ENCODE measurements around the gene GCNT1. TPM values are rescaled to one million over a fixed set of nuclear protein-coding genes. Genes with fewer than 3 reads are reported as not detected.
"Not testable (repeated sequence)": the region's sequence is repeated elsewhere in the genome, so short reads cannot be mapped to it uniquely, and the experiment has no call there.

GCNT1 gene
- total RNA-seq, 2 experiments from 2014 or later: 0.36 to 0.53 TPM

DNA sequence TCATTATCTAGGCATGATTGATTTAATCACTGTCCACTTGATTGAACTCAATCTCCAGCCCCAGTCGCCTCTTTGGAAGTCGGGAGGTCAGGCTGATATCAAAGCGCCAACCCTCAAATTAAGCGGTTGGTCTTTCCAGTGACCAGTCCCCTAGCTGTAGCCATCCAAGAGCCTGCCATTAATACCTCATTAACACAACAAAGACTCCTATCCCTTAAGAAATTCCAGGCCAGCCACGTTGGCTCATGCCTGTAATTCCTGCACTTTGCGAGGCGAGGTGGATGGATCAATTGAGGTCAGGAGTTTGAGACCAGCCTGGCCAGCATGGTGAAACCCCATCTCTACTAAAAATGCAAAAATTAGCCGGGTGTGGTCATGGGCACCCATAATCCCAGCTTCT lies 27.4 kb upstream of the GCNT1 start:
- DNase-seq (no peak), ATAC-seq (ENCODE audit: poor library complexity) (no peak)
- H3K36me3 Mint-ChIP-seq (ENCODE audit: low read depth): no peaks in the 10 kb centered on the region
- Histone ChIP-seq H3K9me3 (ENCODE audit: control insufficient read depth in 1 of 2, insufficient read depth in 1 of 2, low read length in 2 of 2) (no peaks in the 10 kb centered on the region), H3K27ac (ENCODE audit: low read depth in 1 of 2, low read length in 2 of 2) (no peak overlapping the region), H3K36me3 (ENCODE audit: insufficient read depth, low read length) (no peaks in the 10 kb centered on the region), H3K4me3 (ENCODE audit: low read length) (no peak overlapping the region), H3K4me1 (ENCODE audit: insufficient read depth, low read length) (no peaks in the 10 kb centered on the region), H3K27me3 (ENCODE audit: control insufficient read depth in 1 of 2, insufficient read depth in 2 of 2, low read length in 2 of 2) (peaks cover 0 to 4% of the 10 kb centered on the region in 2 experiments)
- H3K4me3 Mint-ChIP-seq: no peak overlapping the region
- ChIA-PET POLR2A (no interaction called here), CTCF (no interaction called here)
- H3K4me1 Mint-ChIP-seq (ENCODE audit: low read depth): no peaks in the 10 kb centered on the region
- H3K27me3 Mint-ChIP-seq: peaks cover 8% of the 10 kb centered on the region
- no peak overlapping the region for H3K27ac Mint-ChIP-seq
- intact Hi-C loops (cut with DNase I, micrococcal nuclease): no loop called here
- TF ChIP-seq, protein P1, sequence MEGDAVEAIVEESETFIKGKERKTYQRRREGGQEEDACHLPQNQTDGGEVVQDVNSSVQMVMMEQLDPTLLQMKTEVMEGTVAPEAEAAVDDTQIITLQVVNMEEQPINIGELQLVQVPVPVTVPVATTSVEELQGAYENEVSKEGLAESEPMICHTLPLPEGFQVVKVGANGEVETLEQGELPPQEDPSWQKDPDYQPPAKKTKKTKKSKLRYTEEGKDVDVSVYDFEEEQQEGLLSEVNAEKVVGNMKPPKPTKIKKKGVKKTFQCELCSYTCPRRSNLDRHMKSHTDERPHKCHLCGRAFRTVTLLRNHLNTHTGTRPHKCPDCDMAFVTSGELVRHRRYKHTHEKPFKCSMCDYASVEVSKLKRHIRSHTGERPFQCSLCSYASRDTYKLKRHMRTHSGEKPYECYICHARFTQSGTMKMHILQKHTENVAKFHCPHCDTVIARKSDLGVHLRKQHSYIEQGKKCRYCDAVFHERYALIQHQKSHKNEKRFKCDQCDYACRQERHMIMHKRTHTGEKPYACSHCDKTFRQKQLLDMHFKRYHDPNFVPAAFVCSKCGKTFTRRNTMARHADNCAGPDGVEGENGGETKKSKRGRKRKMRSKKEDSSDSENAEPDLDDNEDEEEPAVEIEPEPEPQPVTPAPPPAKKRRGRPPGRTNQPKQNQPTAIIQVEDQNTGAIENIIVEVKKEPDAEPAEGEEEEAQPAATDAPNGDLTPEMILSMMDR (IDR thresholded peaks at IDR 0.05): no peak
- no peaks in the 10 kb centered on the region for H3K9me3 Mint-ChIP-seq

DNA sequence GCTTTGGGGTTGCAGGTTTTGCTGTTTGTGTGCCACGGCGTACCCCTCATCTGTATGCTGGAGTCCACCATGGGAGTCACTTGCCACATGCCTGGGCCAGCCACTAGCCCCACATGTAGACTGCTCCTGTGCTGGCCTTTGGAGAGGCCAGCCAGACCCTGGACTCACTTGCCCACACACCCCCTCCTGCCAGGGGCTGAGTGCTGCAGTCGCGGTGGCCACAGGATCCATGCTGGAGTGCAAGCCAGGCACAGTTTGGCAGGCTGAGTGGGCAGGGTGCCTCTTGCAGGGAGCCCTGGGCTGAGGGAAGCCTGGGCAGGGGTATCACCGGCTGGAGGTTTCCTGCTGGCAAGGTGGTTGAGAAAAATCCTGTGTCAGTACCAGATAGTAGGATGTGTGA lies 25.6 kb upstream of the GCNT1 start:
- TF ChIP-seq, protein P1 (IDR thresholded peaks at IDR 0.05): no peak
- no peak overlapping the region for H3K27ac ChIP-seq (ENCODE audit: low read depth in 1 of 2, low read length in 2 of 2)
- intact Hi-C loops (cut with DNase I, micrococcal nuclease): no loop called here
- Mint-ChIP-seq H3K36me3 (ENCODE audit: low read depth) (no peaks in the 10 kb centered on the region), H3K4me3 (no peak overlapping the region), H3K27ac (no peak overlapping the region), H3K27me3 (peaks cover 8% of the 10 kb centered on the region), H3K9me3 (no peaks in the 10 kb centered on the region), H3K4me1 (ENCODE audit: low read depth) (no peaks in the 10 kb centered on the region)
- POLR2A ChIA-PET: no interaction called here
- no peaks in the 10 kb centered on the region for H3K36me3 ChIP-seq (ENCODE audit: insufficient read depth, low read length)
- no peaks in the 10 kb centered on the region for H3K9me3 ChIP-seq (ENCODE audit: control insufficient read depth in 1 of 2, insufficient read depth in 1 of 2, low read length in 2 of 2)
- CTCF ChIA-PET: no interaction called here
- DNase-seq (no peak), ATAC-seq (ENCODE audit: poor library complexity) (no peak)
- H3K27me3 ChIP-seq (ENCODE audit: control insufficient read depth in 1 of 2, insufficient read depth in 2 of 2, low read length in 2 of 2): peaks cover 0 to 4% of the 10 kb centered on the region in 2 experiments
- no peaks in the 10 kb centered on the region for H3K4me1 ChIP-seq (ENCODE audit: insufficient read depth, low read length)
- H3K4me3 ChIP-seq (ENCODE audit: low read length): no peak overlapping the region

DNA sequence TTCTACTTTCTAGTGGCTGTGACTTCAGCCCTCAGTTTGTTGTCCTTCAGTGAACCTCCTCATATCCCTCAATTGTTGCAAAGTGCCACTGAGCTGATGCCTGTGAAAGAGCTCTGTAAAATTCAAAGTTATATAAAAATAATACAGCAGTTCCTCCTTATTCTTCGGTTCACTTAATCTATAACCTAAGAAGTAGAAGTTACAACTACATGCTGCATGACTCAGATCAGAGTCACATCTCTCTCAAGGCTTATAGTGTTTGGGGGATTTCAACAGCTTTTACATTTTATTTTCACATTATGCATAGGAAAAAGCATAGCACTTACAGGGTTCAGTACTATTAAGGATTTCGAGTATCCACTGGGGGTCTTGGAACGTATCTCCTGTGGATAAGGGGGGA lies 25.1 kb upstream of the GCNT1 start:
- H3K36me3 ChIP-seq (ENCODE audit: insufficient read depth, low read length): no peaks in the 10 kb centered on the region
- DNase-seq (no peak), ATAC-seq (ENCODE audit: poor library complexity) (no peak)
- no peaks in the 10 kb centered on the region for H3K9me3 Mint-ChIP-seq
- no peaks in the 10 kb centered on the region for H3K9me3 ChIP-seq (ENCODE audit: control insufficient read depth in 1 of 2, insufficient read depth in 1 of 2, low read length in 2 of 2)
- intact Hi-C loops (cut with DNase I, micrococcal nuclease): no loop called here
- no peak overlapping the region for H3K27ac Mint-ChIP-seq
- H3K4me1 Mint-ChIP-seq (ENCODE audit: low read depth): no peaks in the 10 kb centered on the region
- ChIA-PET POLR2A (no interaction called here), CTCF (no interaction called here)
- peaks cover 8% of the 10 kb centered on the region for H3K27me3 Mint-ChIP-seq
- H3K27me3 ChIP-seq (ENCODE audit: control insufficient read depth in 1 of 2, insufficient read depth in 2 of 2, low read length in 2 of 2): peaks cover 0 to 4% of the 10 kb centered on the region in 2 experiments
- H3K36me3 Mint-ChIP-seq (ENCODE audit: low read depth): no peaks in the 10 kb centered on the region
- no peak overlapping the region for H3K4me3 ChIP-seq (ENCODE audit: low read length)
- no peaks in the 10 kb centered on the region for H3K4me1 ChIP-seq (ENCODE audit: insufficient read depth, low read length)
- H3K4me3 Mint-ChIP-seq: no peak overlapping the region
- TF ChIP-seq, protein P1 (IDR thresholded peaks at IDR 0.05): no peak
- no peak overlapping the region for H3K27ac ChIP-seq (ENCODE audit: low read depth in 1 of 2, low read length in 2 of 2)

DNA sequence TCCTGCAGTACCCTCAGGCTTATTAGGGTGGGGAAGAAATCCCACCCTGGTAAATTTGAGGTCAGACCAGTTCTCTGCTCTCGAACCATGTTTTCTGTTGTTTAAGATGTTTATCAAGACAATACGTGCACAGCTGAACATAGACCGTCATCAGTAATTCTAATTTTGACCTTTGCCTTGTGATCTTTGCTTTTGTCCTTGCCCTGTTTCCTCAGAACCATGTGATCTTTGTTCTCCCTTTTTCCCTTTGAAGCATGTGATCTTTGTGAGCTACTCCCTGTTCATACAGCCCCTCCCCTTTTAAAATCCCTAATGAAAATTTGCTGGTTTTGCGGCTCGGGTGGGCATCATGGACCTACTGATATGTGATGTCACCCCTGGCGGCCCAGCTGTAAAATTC lies 24.1 kb upstream of the GCNT1 start:
- H3K27ac Mint-ChIP-seq; H3K9me3 ChIP-seq (ENCODE audit: control insufficient read depth in 1 of 2, insufficient read depth in 1 of 2, low read length in 2 of 2); H3K9me3 Mint-ChIP-seq; DNase-seq; POLR2A ChIA-PET; H3K27me3 ChIP-seq (ENCODE audit: control insufficient read depth in 1 of 2, insufficient read depth in 2 of 2, low read length in 2 of 2); ATAC-seq (ENCODE audit: poor library complexity); CTCF ChIA-PET; intact Hi-C loops (cut with DNase I, micrococcal nuclease); H3K4me3 Mint-ChIP-seq; H3K4me1 ChIP-seq (ENCODE audit: insufficient read depth, low read length); H3K36me3 ChIP-seq (ENCODE audit: insufficient read depth, low read length); H3K4me1 Mint-ChIP-seq (ENCODE audit: low read depth); H3K27me3 Mint-ChIP-seq; H3K4me3 ChIP-seq (ENCODE audit: low read length); H3K36me3 Mint-ChIP-seq (ENCODE audit: low read depth); H3K27ac ChIP-seq (ENCODE audit: low read depth in 1 of 2, low read length in 2 of 2): not testable (repeated sequence)

DNA sequence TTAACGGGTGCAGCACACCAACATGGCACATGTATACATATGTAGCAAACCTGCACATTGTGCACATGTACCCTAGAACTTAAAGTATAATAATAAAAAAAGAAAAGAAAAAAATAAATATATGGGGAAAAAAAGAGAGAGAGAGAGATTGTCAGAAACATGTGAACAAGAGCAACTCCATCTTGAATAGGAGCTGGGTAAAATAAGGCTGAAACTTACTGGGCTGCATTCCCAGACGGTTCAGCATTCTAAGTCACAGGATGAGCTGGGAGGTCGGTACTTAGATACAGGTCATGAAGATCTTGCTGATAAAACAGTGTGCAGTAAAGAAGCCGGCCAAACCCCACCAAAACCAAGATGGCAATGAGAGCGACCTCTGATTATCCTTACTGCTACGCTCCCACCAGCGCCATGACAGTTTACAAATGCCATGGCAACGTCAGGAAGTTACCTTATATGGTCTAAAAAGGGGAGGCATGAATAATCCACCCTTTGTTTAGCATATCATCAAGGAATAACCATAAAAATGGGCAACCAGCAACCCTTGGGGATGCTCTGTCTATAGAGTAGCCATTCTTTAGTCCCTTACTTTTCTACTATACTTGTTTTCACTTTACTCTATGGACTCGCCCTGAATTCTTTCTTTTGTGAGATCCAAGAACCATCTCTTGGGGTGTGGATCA lies 21.8 kb upstream of the GCNT1 start:
- H3K36me3 Mint-ChIP-seq (ENCODE audit: low read depth); CTCF ChIA-PET; H3K9me3 ChIP-seq (ENCODE audit: control insufficient read depth in 1 of 2, insufficient read depth in 1 of 2, low read length in 2 of 2); H3K36me3 ChIP-seq (ENCODE audit: insufficient read depth, low read length); ATAC-seq (ENCODE audit: poor library complexity); H3K4me3 Mint-ChIP-seq; H3K27ac ChIP-seq (ENCODE audit: low read depth in 1 of 2, low read length in 2 of 2); H3K4me1 Mint-ChIP-seq (ENCODE audit: low read depth); H3K27me3 ChIP-seq (ENCODE audit: control insufficient read depth in 1 of 2, insufficient read depth in 2 of 2, low read length in 2 of 2); intact Hi-C loops (cut with DNase I, micrococcal nuclease); H3K4me3 ChIP-seq (ENCODE audit: low read length); H3K4me1 ChIP-seq (ENCODE audit: insufficient read depth, low read length); H3K9me3 Mint-ChIP-seq; H3K27me3 Mint-ChIP-seq; POLR2A ChIA-PET; DNase-seq; H3K27ac Mint-ChIP-seq: not testable (repeated sequence)

All from CD4-positive, alpha-beta T cell (primary cell).